A549 treated with AZD9567 at 1 μM for 4 hours (cell line): ENCODE measurements around the gene ELL. TPM values are rescaled to one million over a fixed set of nuclear protein-coding genes. Genes with fewer than 3 reads are reported as not detected.

Experiments used
- total RNA-seq: library from RNA; stranded (reverse); fragments of 200-300 nt; extraction: Qiagen RNA extraction; gene quantifications from 5 replicates; pipeline ENCODE4 v1.2.3, GENCODE V29; 2022; ENCODE audit not compliant: insufficient read depth

The ELL gene
- total RNA-seq: 3.5 to 5.9 TPM (median 5.2 TPM) in 5 replicates

GRCh38 chr19:18521692-18522123 is at the start of gene ELL:
TSS of gene ELL (minus strand) at chr19:18522070. CDS start at chr19:18522055, 15 bp downstream.

GRCh38 chr19:18557411-18558201 is 35.7 kb upstream of the ELL start, which contains the start of gene KXD1:
TSS of gene KXD1 (plus strand) at chr19:18557870. CDS start at chr19:18562057, 4,187 bp downstream.

GRCh38 chr19:18542941-18543813 is 21.3 kb upstream of the ELL start, which contains the start of gene FKBP8:
TSS of gene FKBP8 (minus strand) at chr19:18543573. CDS start at chr19:18541970, 1,603 bp downstream.

GRCh38 chr19:18437491-18438330 is 84.2 kb downstream of the ELL start, which contains the start of gene ISYNA1:
TSS of gene ISYNA1 (minus strand) at chr19:18438133. CDS start at chr19:18437979, 154 bp downstream.

GRCh38 chr19:18419195-18419698 is 102.6 kb downstream of the ELL start, which contains the start of gene SSBP4:
TSS of gene SSBP4 (plus strand) at chr19:18419398. CDS start at chr19:18419649, 251 bp downstream.

GRCh38 chr19:18397242-18398202 is 124.3 kb downstream of the ELL start, which contains the start of gene LRRC25:
TSS of gene LRRC25 (minus strand) at chr19:18397622. CDS start at chr19:18396963, 659 bp downstream.

Other genes with a start within 250 kb of the ELL start
- gene IQCN, start 247.6 kb downstream of the ELL start, total RNA-seq: 0.38 to 0.58 TPM (median 0.44 TPM) in 4 of 5 replicates, not detected in the other
- gene JUND, start 240.4 kb downstream of the ELL start, total RNA-seq: 32.5 to 55.4 TPM (median 47.0 TPM) in 5 replicates
- 195 to 241 TPM (median 232 TPM) in 5 replicates for gene LSM4, start 199.0 kb downstream of the ELL start, total RNA-seq
- gene PGPEP1, start 181.5 kb downstream of the ELL start, total RNA-seq: 1.6 to 2.9 TPM (median 1.9 TPM) in 5 replicates
- 17.5 to 29.7 TPM (median 21.4 TPM) in 5 replicates for gene GDF15, start 135.9 kb downstream of the ELL start, total RNA-seq
- gene LRRC25, start 124.4 kb downstream of the ELL start, total RNA-seq: 0.03 TPM in 1 of 5 replicates, not detected in the others
- gene SSBP4, start 102.7 kb downstream of the ELL start, total RNA-seq: 46.0 to 50.4 TPM (median 49.2 TPM) in 5 replicates
- 26.9 to 45.1 TPM (median 44.5 TPM) in 5 replicates for gene ISYNA1, start 83.9 kb downstream of the ELL start, total RNA-seq
- gene FKBP8, start 21.5 kb upstream of the ELL start, total RNA-seq: 110 to 150 TPM (median 146 TPM) in 5 replicates
- gene KXD1, start 35.8 kb upstream of the ELL start, total RNA-seq: 89.9 to 108 TPM (median 98.8 TPM) in 5 replicates
- gene UBA52, start 49.8 kb upstream of the ELL start, total RNA-seq: 1,038 to 1,235 TPM (median 1,207 TPM) in 5 replicates
- gene REX1BD, start 66.7 kb upstream of the ELL start, total RNA-seq: 20.8 to 63.5 TPM (median 56.7 TPM) in 5 replicates
- gene CRLF1, start 84.7 kb upstream of the ELL start, total RNA-seq: 1.9 to 7.8 TPM (median 7.0 TPM) in 5 replicates
- gene TMEM59L, start 90.8 kb upstream of the ELL start, total RNA-seq: 5.7 to 15.3 TPM (median 5.8 TPM) in 5 replicates
- gene KLHL26, start 115.0 kb upstream of the ELL start, total RNA-seq: 3.6 to 4.6 TPM (median 4.0 TPM) in 5 replicates
- 3.4 to 4.9 TPM (median 4.4 TPM) in 5 replicates for gene CRTC1, start 161.6 kb upstream of the ELL start, total RNA-seq